HepG2 (cell line): ENCODE data around the gene STOML1. TPM values are rescaled to one million over a fixed set of nuclear protein-coding genes. Genes with fewer than 3 reads are reported as not detected.

ENCODE experiments used
- ARHGAP35 ChIP-seq: sonication (generic); formaldehyde crosslinking; IDR thresholded peaks from 2 replicates; pipeline ENCODE4 v1.9.0; 2022; ENCODE audit warnings: mild to moderate bottlenecking, inconsistent platforms, moderate library complexity, missing genetic modification reagents, borderline replicate concordance
- ATAD3A ChIP-seq: sonication (generic); formaldehyde crosslinking; IDR thresholded peaks from 2 replicates; pipeline ENCODE4 v1.4.0; 2020; ENCODE audit warnings: missing genetic modification reagents
- E2F1 ChIP-seq: sonication (generic); formaldehyde crosslinking; IDR thresholded peaks from 2 replicates; pipeline ENCODE4 v1.5.0; 2020; ENCODE audit warnings: missing genetic modification reagents
- FOXM1 ChIP-seq: sonication (generic); formaldehyde crosslinking; IDR thresholded peaks from 2 replicates; pipeline ENCODE4 v1.5.0; 2020; ENCODE audit warnings: missing genetic modification reagents
- FOXP1 ChIP-seq, 2 experiments: fragments of 450-650 bp in 1 of 2; IDR thresholded peaks; 2 replicates each; pipeline ENCODE4 v1.6.1; 2017 to 2018; ENCODE audit warnings: antibody characterized with exemption in 1 of 2
- HNRNPUL1 ChIP-seq: fragments of 200-400 bp; formaldehyde crosslinking; IDR thresholded peaks from 2 replicates; pipeline ENCODE4 v1.6.1; 2017; ENCODE audit warnings: low read depth, mild to moderate bottlenecking, low read length, moderate library complexity
- JDP2 ChIP-seq: sonication (generic); formaldehyde crosslinking; IDR thresholded peaks from 2 replicates; pipeline ENCODE4 v1.8.1; 2022; ENCODE audit warnings: missing genetic modification reagents, borderline replicate concordance
- MLXIP ChIP-seq: sonication (generic); formaldehyde crosslinking; IDR thresholded peaks from 2 replicates; pipeline ENCODE4 v1.9.0; 2021; ENCODE audit warnings: missing genetic modification reagents, borderline replicate concordance
- NFE2 ChIP-seq: sonication (generic); formaldehyde crosslinking; IDR thresholded peaks from 2 replicates; pipeline ENCODE4 v1.4.0; 2020; ENCODE audit warnings: missing genetic modification reagents
- PCBP1 ChIP-seq: fragments of 200-400 bp; formaldehyde crosslinking; IDR thresholded peaks from 2 replicates; pipeline ENCODE4 v1.6.1; 2017; ENCODE audit warnings: mild to moderate bottlenecking, low read depth, low read length, borderline replicate concordance
- REL ChIP-seq: sonication (generic); formaldehyde crosslinking; conservative IDR thresholded peaks from 2 replicates; pipeline ENCODE4 v1.8.0; 2022; ENCODE audit warnings: mild to moderate bottlenecking, missing genetic modification reagents, moderate library complexity
- RXRB ChIP-seq: IDR thresholded peaks from 2 replicates; pipeline ENCODE4 v1.6.1; 2016; ENCODE audit warnings: borderline replicate concordance, missing genetic modification reagents, missing compliant biosample characterization
- SP5 ChIP-seq: IDR thresholded peaks from 2 replicates; pipeline ENCODE4 v1.6.1; 2016; ENCODE audit warnings: low read depth, borderline replicate concordance
- ZBTB25 ChIP-seq: IDR thresholded peaks from 2 replicates; pipeline ENCODE4 v1.6.1; 2018; ENCODE audit warnings: missing genetic modification reagents
- ZBTB38 ChIP-seq: sonication (generic); formaldehyde crosslinking; IDR thresholded peaks from 2 replicates; pipeline ENCODE4 v1.5.1; 2020; ENCODE audit warnings: mild to moderate bottlenecking, missing genetic modification reagents
- ZNF44 ChIP-seq: sonication (generic); formaldehyde crosslinking; IDR thresholded peaks from 2 replicates; pipeline ENCODE4 v1.5.1; 2020; ENCODE audit warnings: mild to moderate bottlenecking, missing genetic modification reagents
- ZNF577 ChIP-seq: sonication (generic); formaldehyde crosslinking; IDR thresholded peaks from 2 replicates; pipeline ENCODE4 v1.4.0; 2020; ENCODE audit warnings: mild to moderate bottlenecking, low read depth, missing genetic modification reagents, borderline replicate concordance
- ZNF598 ChIP-seq: sonication (generic); formaldehyde crosslinking; IDR thresholded peaks from 2 replicates; pipeline ENCODE4 v1.5.1; 2020; ENCODE audit warnings: mild to moderate bottlenecking, missing genetic modification reagents, borderline replicate concordance
- ZNF605 ChIP-seq: sonication (generic); formaldehyde crosslinking; IDR thresholded peaks from 2 replicates; pipeline ENCODE4 v1.8.0; 2022; ENCODE audit warnings: mild to moderate bottlenecking, missing genetic modification reagents
- ZNF746 ChIP-seq: sonication (generic); formaldehyde crosslinking; IDR thresholded peaks from 2 replicates; pipeline ENCODE4 v1.8.0; 2022; ENCODE audit warnings: mild to moderate bottlenecking, missing genetic modification reagents
- ZNF782 ChIP-seq: sonication (generic); formaldehyde crosslinking; IDR thresholded peaks from 2 replicates; pipeline ENCODE4 v1.4.0; 2020; ENCODE audit warnings: missing genetic modification reagents, mild to moderate bottlenecking, borderline replicate concordance
- polyA plus RNA-seq, 8 experiments: library from polyadenylated mRNA; depleted of rRNA in 3 of 8; stranded (reverse) in 7 of 8; unstranded in 1 of 8; fragments of >200 nt; fragmentation: Illumina TruSeq in 4 of 8; extraction: Trizol in 4 of 8; gene quantifications; 2 replicates each; pipeline versions ENCODE4 v1.2.1 to v1.2.3, GENCODE V29; 2011 to 2016; ENCODE audit warnings: low read depth in 4 of 8, missing spikeins in 1 of 8, mixed read lengths in 1 of 8; ENCODE audit not compliant: insufficient read depth in 1 of 8
- total RNA-seq, 5 experiments: library from RNA; depleted of rRNA; stranded (reverse); fragments of >200 nt; fragmentation: Illumina TruSeq; extraction: Trizol; gene quantifications; 2 replicates each; pipeline ENCODE4 v1.2.3, GENCODE V29; 2016; ENCODE audit warnings: low read depth in 1 of 5

The STOML1 gene
- total and polyA plus RNA-seq, 2 of the 13 experiments (the other 11 are each of a cell fraction or from before 2014, with no cell fraction given) = 3.5 to 3.7 TPM

- TF ChIP-seq MLXIP (CRISPR knock-in tag) (no peak), RXRB (no peak), REL (CRISPR knock-in tag) (no peak), ATAD3A (CRISPR knock-in tag) (no peak), ZNF44 (CRISPR knock-in tag) (no peak), PCBP1 (no peak), HNRNPUL1 (no peak), ZBTB38 (no peak), ZNF746 (CRISPR knock-in tag) (no peak), ZNF577 (CRISPR knock-in tag) (no peak), ZNF782 (CRISPR knock-in tag) (no peak), ARHGAP35 (CRISPR knock-in tag) (no peak), NFE2 (CRISPR knock-in tag) (no peak), ZNF605 (peak; percentile 61; the same call in 1 of the 2 replicates), SP5 (no peak), FOXM1 (CRISPR knock-in tag) (no peak), E2F1 (CRISPR knock-in tag) (no peak), ZNF598 (CRISPR knock-in tag) (no peak), ZBTB25 (CRISPR knock-in tag) (peak; percentile 30; the same call in 1 of the 2 replicates), JDP2 (CRISPR knock-in tag) (no peak), FOXP1 (IDR thresholded peaks at IDR 0.05) (no peak), FOXP1 (CRISPR knock-in tag; IDR thresholded peaks at IDR 0.05) (no peak)
- TF ChIP-seq, all 625 proteins: peak for 71
Observed at GRCh38 chr15:73994413-73994883, 2.4 kb upstream of the STOML1 start, which contains the start of gene PML (continued).
